GM23338 (cell line): ENCODE data around the gene SND1. TPM values are rescaled to one million over a fixed set of nuclear protein-coding genes. Genes with fewer than 3 reads are reported as not detected.

Source experiments
- ATAC-seq: fragments of 200-7000 bp; cut with Tn5 transposase; 3 replicates; pipeline ENCODE4 v1.9.1; 2020
- DNase-seq: peaks from one replicate; pipeline ENCODE4 v3.0.0-alpha.2; 2015; ENCODE audit warnings: low spot score
- H2AFZ ChIP-seq: fragments of 200-600 bp; sonication (generic); 2 replicates; pipeline ENCODE4 v1.8.0; 2016; ENCODE audit warnings: antibody characterized with exemption, mild to moderate bottlenecking, moderate library complexity
- H3F3A ChIP-seq: fragments of 200-600 bp; sonication (generic); replicated peaks from 2 replicates; pipeline ENCODE4 v1.8.0; 2017; ENCODE audit warnings: antibody characterized with exemption, mixed run types, low read depth
- H3K27ac ChIP-seq: fragments of 200-600 bp; sonication (generic); 2 replicates; pipeline ENCODE4 v1.6.1; 2016; ENCODE audit warnings: low read depth
- H3K27me3 ChIP-seq: fragments of 200-600 bp; sonication (generic); 2 replicates; pipeline ENCODE4 v1.8.0; 2016; ENCODE audit warnings: mild to moderate bottlenecking, mixed run types, moderate library complexity; ENCODE audit not compliant: insufficient read depth
- H3K36me3 ChIP-seq: fragments of 200-600 bp; sonication (generic); 2 replicates; pipeline ENCODE4 v1.8.0; 2016; ENCODE audit warnings: mild to moderate bottlenecking; ENCODE audit not compliant: insufficient read depth
- H3K4me1 ChIP-seq: fragments of 200-600 bp; sonication (generic); 2 replicates; pipeline ENCODE4 v1.8.0; 2016; ENCODE audit warnings: mild to moderate bottlenecking, moderate library complexity; ENCODE audit not compliant: insufficient read depth
- H3K4me2 ChIP-seq: fragments of 200-600 bp; sonication (generic); 2 replicates; pipeline ENCODE4 v1.7.1; 2017; ENCODE audit warnings: mixed run types
- H3K4me3 ChIP-seq: fragments of 200-600 bp; sonication (generic); 2 replicates; pipeline ENCODE4 v1.6.1; 2016; ENCODE audit warnings: mixed run types
- H3K79me2 ChIP-seq: fragments of 200-600 bp; sonication (generic); replicated peaks from 2 replicates; pipeline ENCODE4 v1.8.0; 2017; ENCODE audit warnings: mild to moderate bottlenecking; ENCODE audit not compliant: insufficient read depth
- H3K9me2 ChIP-seq: fragments of 200-600 bp; sonication (generic); 2 replicates; pipeline ENCODE4 v1.8.0; 2017; ENCODE audit not compliant: insufficient read depth
- H4K20me1 ChIP-seq: fragments of 200-600 bp; sonication (generic); replicated peaks from 2 replicates; pipeline ENCODE4 v1.8.0; 2017; ENCODE audit warnings: mild to moderate bottlenecking; ENCODE audit not compliant: insufficient read depth
- H3K27ac Mint-ChIP-seq: 2 replicates; pipeline ENCODE4 v1.8.0; 2020; ENCODE audit warnings: inconsistent platforms, mild to moderate bottlenecking, moderate library complexity, mixed read lengths
- H3K27me3 Mint-ChIP-seq: 3 replicates; pipeline ENCODE4 v1.8.0; 2022; ENCODE audit warnings: low read depth, mild to moderate bottlenecking, moderate library complexity, mixed read lengths, inconsistent platforms; ENCODE audit not compliant: insufficient read depth, poor library complexity
- H3K36me3 Mint-ChIP-seq: 3 replicates; pipeline ENCODE4 v1.8.0; 2021; ENCODE audit warnings: low read depth, mild to moderate bottlenecking, inconsistent platforms, moderate library complexity, mixed read lengths
- H3K4me1 Mint-ChIP-seq: 3 replicates; pipeline ENCODE4 v1.8.0; 2020; ENCODE audit warnings: mild to moderate bottlenecking, inconsistent platforms, mixed read lengths
- H3K4me3 Mint-ChIP-seq: 3 replicates; pipeline ENCODE4 v1.8.0; 2021; ENCODE audit warnings: moderate library complexity, mild to moderate bottlenecking, inconsistent platforms, mixed read lengths
- H3K9me3 Mint-ChIP-seq: 3 replicates; pipeline ENCODE4 v1.8.0; 2020; ENCODE audit warnings: moderate library complexity, mild to moderate bottlenecking, inconsistent platforms, mixed read lengths
- CREB1 ChIP-seq: fragments of 250-450 bp; sonication (Bioruptor Pico); IDR thresholded peaks from 2 replicates; pipeline ENCODE4 v1.5.0; 2020; ENCODE audit warnings: low read depth, mild to moderate bottlenecking, moderate library complexity
- CTCF ChIP-seq, 2 experiments: fragments of 200-600 bp in 1 of 2; sonication (generic) in 1 of 2; conservative IDR thresholded peaks; 2 replicates each; pipeline versions ENCODE4 v1.5.1 to v1.6.1; 2016 to 2017; ENCODE audit warnings: antibody characterized with exemption in 2 of 2, low read depth in 2 of 2, mild to moderate bottlenecking in 2 of 2, moderate library complexity in 1 of 2
- ETS1 ChIP-seq: IDR thresholded peaks from 2 replicates; pipeline ENCODE4 v1.6.1; 2016; ENCODE audit warnings: antibody characterized with exemption
- EZH2 ChIP-seq: fragments of 200-600 bp; sonication (generic); IDR thresholded peaks from one replicate; pipeline ENCODE4 v1.8.0; 2017; ENCODE audit warnings: antibody characterized with exemption, mild to moderate bottlenecking, low read depth; ENCODE audit not compliant: unreplicated experiment
- EZH2phosphoT487 ChIP-seq: fragments of 200-600 bp; sonication (generic); IDR thresholded peaks from one replicate; pipeline ENCODE4 v1.8.1; 2018; ENCODE audit warnings: antibody characterized with exemption; ENCODE audit not compliant: unreplicated experiment
- JUNB ChIP-seq: IDR thresholded peaks from one replicate; pipeline ENCODE4 v1.6.1; 2016; ENCODE audit warnings: antibody characterized with exemption; ENCODE audit not compliant: unreplicated experiment
- NANOG ChIP-seq: IDR thresholded peaks from 2 replicates; pipeline ENCODE4 v1.6.1; 2016; ENCODE audit warnings: antibody characterized with exemption, borderline replicate concordance
- POLR2AphosphoS5 ChIP-seq: IDR thresholded peaks from 2 replicates; pipeline ENCODE4 v1.6.1; 2016; ENCODE audit warnings: antibody characterized with exemption, low read depth
- REST ChIP-seq: IDR thresholded peaks from one replicate; pipeline ENCODE4 v1.6.1; 2018; ENCODE audit warnings: antibody characterized with exemption; ENCODE audit not compliant: unreplicated experiment
- STAT1 ChIP-seq: IDR thresholded peaks from one replicate; pipeline ENCODE4 v1.6.1; 2016; ENCODE audit warnings: antibody characterized with exemption; ENCODE audit not compliant: unreplicated experiment
- ZNF114 ChIP-seq: fragments of 250-450 bp; sonication (Bioruptor Pico); IDR thresholded peaks from 2 replicates; pipeline ENCODE4 v1.5.0; 2020; ENCODE audit warnings: mild to moderate bottlenecking, moderate library complexity
- ZNF331 ChIP-seq: fragments of 250-450 bp; sonication (Bioruptor Pico); IDR thresholded peaks from 2 replicates; pipeline ENCODE4 v1.5.0; 2020; ENCODE audit warnings: low read depth, mild to moderate bottlenecking, moderate library complexity
- ZNF462 ChIP-seq: fragments of 250-450 bp; sonication (Bioruptor Pico); IDR thresholded peaks from 2 replicates; pipeline ENCODE4 v1.5.0; 2020; ENCODE audit warnings: mild to moderate bottlenecking, moderate library complexity
- polyA plus RNA-seq: library from polyadenylated mRNA; unstranded; fragments of >200 nt; fragmentation: Nextera tagmentation; extraction: Ambion mirVana; gene quantifications from 2 replicates; pipeline ENCODE4 v1.2.1, GENCODE V29; 2016
- total RNA-seq: library from RNA; depleted of rRNA; stranded (reverse); fragments of >200 nt; shearing (Covaris generic); gene quantifications from 2 replicates; pipeline ENCODE4 v1.2.3, GENCODE V29; 2014

Gene SND1
- total and polyA plus RNA-seq, 2 experiments from 2014 or later, result 107 to 254 TPM

GRCh38 chr7:127905491-127906330, 253.7 kb downstream of the SND1 start:
- Histone ChIP-seq H3K27ac (no peak overlapping the region), H3K27me3 (no peaks in the 10 kb centered on the region), H4K20me1 (peaks cover 35% of the 10 kb centered on the region), H3K79me2 (peaks cover 63% of the 10 kb centered on the region), H3K4me1 (peaks cover 49% of the 10 kb centered on the region), H3K9me2 (no peaks in the 10 kb centered on the region), H2AFZ (no peak overlapping the region), H3K4me2 (peak overlapping the region; percentile 68; the same call in 1 of the 2 replicates), H3F3A (peaks cover 18% of the 10 kb centered on the region), H3K36me3 (peaks cover 6% of the 10 kb centered on the region), H3K4me3 (0 out of 2 replicates have a peak overlapping the region, but pooled peaks have one; percentile 32)
- no peak for TF ChIP-seq ZNF462 (CRISPR knock-in tag)
- no peak for TF ChIP-seq REST
- no peak for TF ChIP-seq JUNB
- no peak for TF ChIP-seq EZH2phosphoT487
- TF ChIP-seq ZNF331, result no peak
- no peak for TF ChIP-seq ETS1
- no peak for TF ChIP-seq POLR2AphosphoS5
- TF ChIP-seq ZNF114, result no peak
- no peak for TF ChIP-seq EZH2
- no peak for TF ChIP-seq CTCF (conservative IDR thresholded peaks at IDR 0.05; ENCODE audit: low read depth in 2 of 2)
- TF ChIP-seq NANOG, result no peak
- TF ChIP-seq CREB1 (CRISPR knock-in tag), result no peak
- no peak for TF ChIP-seq STAT1
- DNase-seq (no peak), ATAC-seq (no peak)
- Mint-ChIP-seq H3K27me3 (peaks cover 2% of the 10 kb centered on the region), H3K27ac (0 out of 2 replicates have a peak overlapping the region, but pooled peaks have one; percentile 4), H3K9me3 (no peaks in the 10 kb centered on the region), H3K4me1 (peaks cover 49% of the 10 kb centered on the region), H3K36me3 (peaks cover 4% of the 10 kb centered on the region), H3K4me3 (no peak overlapping the region)
